OCI-LY1 (cell line): Measurements from ENCODE around the gene TBPL1.

ENCODE experiments used
- H2AFZ ChIP-seq: fragments of 200-600 bp; sonication (generic), shearing (Covaris generic); 2 replicates; pipeline ENCODE4 v1.6.0; 2014; ENCODE audit warnings: antibody characterized with exemption, mild to moderate bottlenecking, low read length
- H3F3A ChIP-seq: fragments of 200-600 bp; sonication (generic), shearing (Covaris generic); 2 replicates; pipeline ENCODE4 v1.6.0; 2014; ENCODE audit warnings: mild to moderate bottlenecking, antibody characterized with exemption, low read length, moderate library complexity; ENCODE audit not compliant: insufficient read depth
- H3K27ac ChIP-seq: fragments of 200-600 bp; sonication (generic); 2 replicates; pipeline ENCODE4 v1.5.1; 2014; ENCODE audit warnings: low read length, mixed run types, mild to moderate bottlenecking, low read depth; ENCODE audit not compliant: poor library complexity, severe bottlenecking
- H3K27me3 ChIP-seq: fragments of 200-600 bp; sonication (generic); 2 replicates; pipeline ENCODE4 v1.6.0; 2014; ENCODE audit warnings: antibody characterized with exemption, mild to moderate bottlenecking, low read length, moderate library complexity; ENCODE audit not compliant: insufficient read depth
- H3K36me3 ChIP-seq: fragments of 200-600 bp; sonication (generic); 2 replicates; pipeline ENCODE4 v1.6.1; 2014; ENCODE audit warnings: mild to moderate bottlenecking, antibody characterized with exemption, low read length, moderate library complexity, mixed read lengths; ENCODE audit not compliant: insufficient read depth
- H3K4me1 ChIP-seq: fragments of 200-600 bp; sonication (generic); 2 replicates; pipeline ENCODE4 v1.5.1; 2014; ENCODE audit warnings: mild to moderate bottlenecking, low read length, moderate library complexity; ENCODE audit not compliant: insufficient read depth, severe bottlenecking
- H3K4me2 ChIP-seq: fragments of 200-600 bp; sonication (generic), shearing (Covaris generic); 2 replicates; pipeline ENCODE4 v1.6.1; 2014; ENCODE audit warnings: low read length
- H3K4me3 ChIP-seq: fragments of 200-600 bp; sonication (generic); 2 replicates; pipeline ENCODE4 v1.5.1; 2014; ENCODE audit warnings: low read length, low read depth, mild to moderate bottlenecking, mixed read lengths; ENCODE audit not compliant: poor library complexity, severe bottlenecking
- H3K79me2 ChIP-seq: fragments of 200-600 bp; shearing (Covaris generic); 2 replicates; pipeline ENCODE4 v1.6.1; 2016; ENCODE audit warnings: mixed run types, low read length, mixed read lengths; ENCODE audit not compliant: insufficient read depth
- H3K9ac ChIP-seq: fragments of 200-600 bp; sonication (generic), shearing (Covaris generic); 2 replicates; pipeline ENCODE4 v1.6.1; 2014; ENCODE audit warnings: mild to moderate bottlenecking, low read length, mixed read lengths
- H3K9me2 ChIP-seq: fragments of 200-600 bp; sonication (generic), shearing (Covaris generic); 2 replicates; pipeline ENCODE4 v1.6.1; 2014; ENCODE audit warnings: low read depth, mild to moderate bottlenecking, low read length, mixed read lengths
- H3K9me3 ChIP-seq: fragments of 200-600 bp; shearing (Covaris generic); 2 replicates; pipeline ENCODE4 v1.6.1; 2014; ENCODE audit warnings: low read length, mixed read lengths
- H4K20me1 ChIP-seq: fragments of 200-600 bp; sonication (generic), shearing (Covaris generic); 2 replicates; pipeline ENCODE4 v1.6.0; 2016; ENCODE audit warnings: mild to moderate bottlenecking, low read length; ENCODE audit not compliant: insufficient read depth
- EZH2 ChIP-seq: fragments of 200-600 bp; sonication (generic), shearing (Covaris generic); IDR thresholded peaks from 2 replicates; pipeline ENCODE4 v1.8.0; 2017; ENCODE audit warnings: borderline replicate concordance, mixed run types, mild to moderate bottlenecking, antibody characterized with exemption, low read length, moderate library complexity, mixed read lengths
- TF ChIP-seq, protein P1 (sequence below): fragments of 200-600 bp; sonication (generic), shearing (Covaris generic); IDR thresholded peaks from 2 replicates; pipeline ENCODE4 v1.5.1; 2017; ENCODE audit warnings: mild to moderate bottlenecking, antibody characterized with exemption, low read length, moderate library complexity, mixed read lengths

TBPL1 gene

GRCh38 chr6:133980168-133980567 is 27.1 kb downstream of the TBPL1 start:
- Histone ChIP-seq H3K79me2 (peaks cover 37% of the 10 kb centered on the region), H2AFZ (no peak overlapping the region), H3K27me3 (no peaks in the 10 kb centered on the region), H3F3A (peaks cover 4% of the 10 kb centered on the region; the same call in 1 of the 2 replicates), H3K9me3 (no peaks in the 10 kb centered on the region), H3K4me2 (no peak overlapping the region), H3K4me1 (no peaks in the 10 kb centered on the region), H3K36me3 (peaks cover 46% of the 10 kb centered on the region), H4K20me1 (no peaks in the 10 kb centered on the region), H3K9ac (no peak overlapping the region), H3K27ac (no peak overlapping the region), H3K4me3 (no peak overlapping the region), H3K9me2 (no peaks in the 10 kb centered on the region)
- TF ChIP-seq EZH2 = no peak
- TF ChIP-seq, protein P1, sequence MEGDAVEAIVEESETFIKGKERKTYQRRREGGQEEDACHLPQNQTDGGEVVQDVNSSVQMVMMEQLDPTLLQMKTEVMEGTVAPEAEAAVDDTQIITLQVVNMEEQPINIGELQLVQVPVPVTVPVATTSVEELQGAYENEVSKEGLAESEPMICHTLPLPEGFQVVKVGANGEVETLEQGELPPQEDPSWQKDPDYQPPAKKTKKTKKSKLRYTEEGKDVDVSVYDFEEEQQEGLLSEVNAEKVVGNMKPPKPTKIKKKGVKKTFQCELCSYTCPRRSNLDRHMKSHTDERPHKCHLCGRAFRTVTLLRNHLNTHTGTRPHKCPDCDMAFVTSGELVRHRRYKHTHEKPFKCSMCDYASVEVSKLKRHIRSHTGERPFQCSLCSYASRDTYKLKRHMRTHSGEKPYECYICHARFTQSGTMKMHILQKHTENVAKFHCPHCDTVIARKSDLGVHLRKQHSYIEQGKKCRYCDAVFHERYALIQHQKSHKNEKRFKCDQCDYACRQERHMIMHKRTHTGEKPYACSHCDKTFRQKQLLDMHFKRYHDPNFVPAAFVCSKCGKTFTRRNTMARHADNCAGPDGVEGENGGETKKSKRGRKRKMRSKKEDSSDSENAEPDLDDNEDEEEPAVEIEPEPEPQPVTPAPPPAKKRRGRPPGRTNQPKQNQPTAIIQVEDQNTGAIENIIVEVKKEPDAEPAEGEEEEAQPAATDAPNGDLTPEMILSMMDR = no peak

DNA sequence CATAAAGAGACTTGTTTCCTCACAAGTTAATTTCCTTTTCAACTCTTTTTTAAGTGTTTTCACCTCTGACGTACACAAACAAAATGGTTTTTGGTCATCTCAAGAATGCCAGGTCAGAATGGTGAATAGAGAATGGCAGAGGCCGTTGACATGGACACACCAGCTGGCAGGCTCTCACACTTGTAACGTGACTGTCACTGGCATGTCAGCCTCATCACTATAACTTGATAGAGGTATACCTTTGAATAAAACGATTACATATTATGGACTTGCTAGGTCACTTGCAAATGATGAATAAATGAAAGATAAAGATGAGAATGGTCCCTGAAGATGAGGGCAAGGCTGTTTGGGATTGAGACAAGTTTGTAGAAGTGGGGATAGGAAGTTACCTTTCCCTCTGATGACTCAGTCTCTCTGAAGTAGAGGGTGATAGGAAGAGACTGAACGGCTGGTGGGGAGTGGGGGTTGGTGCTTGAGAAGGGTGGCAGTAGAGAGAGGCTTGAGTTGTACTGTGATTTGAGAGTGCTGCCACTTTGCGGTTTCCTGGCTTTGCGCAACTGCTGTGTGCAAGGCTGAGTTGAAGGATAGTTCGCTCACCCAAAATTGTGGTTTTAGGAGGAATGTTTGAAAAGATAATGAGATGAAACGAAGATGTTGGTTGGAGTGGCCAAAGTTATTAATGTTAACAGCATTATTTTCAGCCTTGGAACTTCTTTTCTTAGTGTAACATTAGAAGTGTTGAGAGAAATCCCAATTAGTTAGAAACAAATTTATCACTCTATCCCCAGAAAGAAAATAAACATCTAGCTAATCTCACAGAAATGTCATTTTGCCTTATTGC is 30.3 kb downstream of the TBPL1 start:
- peaks cover 4% of the 10 kb centered on the region; the same call in 1 of the 2 replicates for H3F3A ChIP-seq
- H3K27ac ChIP-seq = no peak overlapping the region
- H3K4me2 ChIP-seq = no peak overlapping the region
- H3K9me3 ChIP-seq = no peaks in the 10 kb centered on the region
- peaks cover 10% of the 10 kb centered on the region; the same call in 1 of the 2 replicates for H3K79me2 ChIP-seq
- H2AFZ ChIP-seq = no peak overlapping the region
- H3K9ac ChIP-seq = no peak overlapping the region
- H4K20me1 ChIP-seq = no peaks in the 10 kb centered on the region
- no peaks in the 10 kb centered on the region for H3K9me2 ChIP-seq
- H3K36me3 ChIP-seq = peaks cover 72% of the 10 kb centered on the region
- no peaks in the 10 kb centered on the region for H3K27me3 ChIP-seq
- TF ChIP-seq, protein P1 = no peak
- TF ChIP-seq EZH2 = no peak
- no peak overlapping the region for H3K4me3 ChIP-seq
- no peaks in the 10 kb centered on the region for H3K4me1 ChIP-seq

DNA sequence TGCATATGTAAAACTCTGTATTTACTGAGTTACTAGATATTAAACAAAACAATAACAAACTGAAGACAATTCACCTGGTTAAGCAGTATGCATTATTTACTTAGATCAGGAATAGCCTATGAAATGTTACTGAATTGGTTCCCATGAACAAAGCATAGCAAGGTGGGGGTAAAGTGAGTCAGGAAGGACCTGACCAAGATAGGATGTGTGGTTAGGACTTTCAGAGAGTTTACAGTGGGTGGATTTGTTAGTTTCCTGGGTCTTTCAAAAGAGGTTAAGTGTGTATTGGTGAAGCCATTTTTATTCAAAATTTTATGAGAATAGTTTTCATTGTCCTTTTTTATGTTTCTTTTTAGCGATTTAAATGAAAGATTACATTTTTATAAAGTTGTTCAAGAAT is 32.9 kb downstream of the TBPL1 start:
- Histone ChIP-seq H3K9ac (no peak overlapping the region), H2AFZ (no peak overlapping the region), H3K79me2 (no peaks in the 10 kb centered on the region), H3K4me3 (no peak overlapping the region), H3K9me3 (no peaks in the 10 kb centered on the region), H3K4me1 (no peaks in the 10 kb centered on the region), H3K4me2 (no peak overlapping the region), H3F3A (no peaks in the 10 kb centered on the region), H4K20me1 (no peaks in the 10 kb centered on the region), H3K27ac (no peak overlapping the region), H3K9me2 (no peaks in the 10 kb centered on the region), H3K36me3 (peaks cover 70% of the 10 kb centered on the region), H3K27me3 (no peaks in the 10 kb centered on the region)
- TF ChIP-seq, protein P1 = no peak
- TF ChIP-seq EZH2 = no peak
